ENCODE data around the gene ARAP2.

DNA sequence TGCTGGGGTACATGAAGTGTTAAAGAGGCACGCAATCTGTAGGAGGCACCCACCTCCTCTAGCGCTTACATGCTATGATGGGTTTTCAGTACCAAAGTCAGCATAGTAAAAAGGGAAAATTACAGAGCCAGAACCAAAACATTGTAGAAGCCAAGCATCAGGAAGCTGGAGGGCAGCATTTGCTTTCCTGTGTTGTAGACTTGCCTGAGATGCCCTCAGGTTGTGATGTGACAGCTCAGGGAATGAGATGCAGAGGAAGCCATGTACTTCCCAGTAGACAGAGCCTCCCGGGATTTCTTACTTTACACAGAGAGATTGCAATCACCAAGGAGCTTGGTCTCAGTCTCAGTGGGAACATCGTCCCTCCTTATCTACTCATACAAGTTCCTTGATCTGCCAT, 161.5 kb downstream of the ARAP2 start:
- TF ChIP-seq, protein P1, sequence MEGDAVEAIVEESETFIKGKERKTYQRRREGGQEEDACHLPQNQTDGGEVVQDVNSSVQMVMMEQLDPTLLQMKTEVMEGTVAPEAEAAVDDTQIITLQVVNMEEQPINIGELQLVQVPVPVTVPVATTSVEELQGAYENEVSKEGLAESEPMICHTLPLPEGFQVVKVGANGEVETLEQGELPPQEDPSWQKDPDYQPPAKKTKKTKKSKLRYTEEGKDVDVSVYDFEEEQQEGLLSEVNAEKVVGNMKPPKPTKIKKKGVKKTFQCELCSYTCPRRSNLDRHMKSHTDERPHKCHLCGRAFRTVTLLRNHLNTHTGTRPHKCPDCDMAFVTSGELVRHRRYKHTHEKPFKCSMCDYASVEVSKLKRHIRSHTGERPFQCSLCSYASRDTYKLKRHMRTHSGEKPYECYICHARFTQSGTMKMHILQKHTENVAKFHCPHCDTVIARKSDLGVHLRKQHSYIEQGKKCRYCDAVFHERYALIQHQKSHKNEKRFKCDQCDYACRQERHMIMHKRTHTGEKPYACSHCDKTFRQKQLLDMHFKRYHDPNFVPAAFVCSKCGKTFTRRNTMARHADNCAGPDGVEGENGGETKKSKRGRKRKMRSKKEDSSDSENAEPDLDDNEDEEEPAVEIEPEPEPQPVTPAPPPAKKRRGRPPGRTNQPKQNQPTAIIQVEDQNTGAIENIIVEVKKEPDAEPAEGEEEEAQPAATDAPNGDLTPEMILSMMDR (conservative IDR thresholded peaks at IDR 0.05) = no peak
- TF ChIP-seq EZH2 (IDR thresholded peaks at IDR 0.05; ENCODE audit: low read depth) = no peak

All from PC-9 (cell line).